C4-2B (cell line): ENCODE measurements around the gene NEK1.
"Not testable (repeated sequence)": the region's sequence is repeated elsewhere in the genome, so short reads cannot be mapped to it uniquely, and the experiment has no call there.

ENCODE experiments used
- H3K27ac ChIP-seq: fragments of 450-650 bp; 2 replicates; pipeline ENCODE4 v1.5.1; 2017
- ZFX ChIP-seq: fragments of 450-650 bp; IDR thresholded peaks from 2 replicates; pipeline ENCODE4 v1.6.1; 2017
- TF ChIP-seq, protein P1 (sequence below): fragments of 450-650 bp; conservative IDR thresholded peaks from 2 replicates; pipeline ENCODE4 v1.5.1; 2017; ENCODE audit warnings: mild to moderate bottlenecking

NEK1 gene

GRCh38 chr4:169485791-169486742 lies 126.3 kb downstream of the NEK1 start:
- H3K27ac ChIP-seq: no peak overlapping the region
- TF ChIP-seq ZFX: no peak
- TF ChIP-seq, protein P1, sequence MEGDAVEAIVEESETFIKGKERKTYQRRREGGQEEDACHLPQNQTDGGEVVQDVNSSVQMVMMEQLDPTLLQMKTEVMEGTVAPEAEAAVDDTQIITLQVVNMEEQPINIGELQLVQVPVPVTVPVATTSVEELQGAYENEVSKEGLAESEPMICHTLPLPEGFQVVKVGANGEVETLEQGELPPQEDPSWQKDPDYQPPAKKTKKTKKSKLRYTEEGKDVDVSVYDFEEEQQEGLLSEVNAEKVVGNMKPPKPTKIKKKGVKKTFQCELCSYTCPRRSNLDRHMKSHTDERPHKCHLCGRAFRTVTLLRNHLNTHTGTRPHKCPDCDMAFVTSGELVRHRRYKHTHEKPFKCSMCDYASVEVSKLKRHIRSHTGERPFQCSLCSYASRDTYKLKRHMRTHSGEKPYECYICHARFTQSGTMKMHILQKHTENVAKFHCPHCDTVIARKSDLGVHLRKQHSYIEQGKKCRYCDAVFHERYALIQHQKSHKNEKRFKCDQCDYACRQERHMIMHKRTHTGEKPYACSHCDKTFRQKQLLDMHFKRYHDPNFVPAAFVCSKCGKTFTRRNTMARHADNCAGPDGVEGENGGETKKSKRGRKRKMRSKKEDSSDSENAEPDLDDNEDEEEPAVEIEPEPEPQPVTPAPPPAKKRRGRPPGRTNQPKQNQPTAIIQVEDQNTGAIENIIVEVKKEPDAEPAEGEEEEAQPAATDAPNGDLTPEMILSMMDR: peak; percentile 69

DNA sequence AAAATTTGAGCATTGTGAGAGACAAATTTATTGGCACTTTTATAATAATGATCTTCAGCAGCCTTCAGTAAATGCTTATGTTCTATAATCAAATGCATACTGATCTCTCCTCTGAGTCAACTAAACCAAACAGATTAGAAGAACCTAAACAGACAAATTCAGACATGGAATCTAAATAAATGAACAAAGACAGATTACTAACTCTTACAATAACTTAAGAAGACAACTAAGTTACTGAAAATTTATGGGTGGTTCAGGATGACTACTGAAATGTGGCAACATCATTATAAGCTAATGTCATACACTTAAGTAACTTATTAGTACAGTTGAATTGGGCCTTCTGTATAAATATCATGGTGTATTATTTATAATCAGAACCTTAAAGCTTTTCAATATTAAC lies 127.3 kb downstream of the NEK1 start:
- TF ChIP-seq ZFX: no peak
- TF ChIP-seq, protein P1: no peak
- no peak overlapping the region for H3K27ac ChIP-seq

- H3K27ac ChIP-seq: no peak overlapping the region
- no peak for TF ChIP-seq ZFX
- TF ChIP-seq, protein P1: peak; percentile 24; the same call in 1 of the 2 replicates
These were observed 127.9 kb downstream of the NEK1 start for GRCh38 chr4:169484485-169484884.

GRCh38 chr4:169464080-169464479 lies 148.3 kb downstream of the NEK1 start:
- no peak overlapping the region for H3K27ac ChIP-seq
- TF ChIP-seq, protein P1: no peak
- TF ChIP-seq ZFX: no peak

DNA sequence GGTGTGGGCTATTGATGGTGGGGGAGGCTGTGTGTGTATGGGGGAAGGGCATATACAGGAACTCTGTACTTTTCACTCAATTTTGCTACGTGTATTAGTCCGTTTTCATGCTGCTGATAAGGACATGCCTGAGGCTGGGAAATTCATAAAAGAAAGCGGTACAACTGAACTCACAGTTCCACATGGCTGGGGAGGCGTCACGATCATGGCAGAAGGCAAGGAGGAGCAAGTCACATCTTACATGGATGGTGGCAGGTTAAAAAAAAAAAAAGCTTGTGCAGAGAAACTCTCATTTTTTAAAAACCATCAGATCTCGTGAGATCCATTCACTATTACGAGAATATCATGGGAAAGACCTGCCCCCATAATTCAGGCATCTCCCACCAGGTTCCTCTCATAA lies 152.3 kb downstream of the NEK1 start:
- H3K27ac ChIP-seq: no peak overlapping the region
- no peak for TF ChIP-seq ZFX
- TF ChIP-seq, protein P1: no peak

DNA sequence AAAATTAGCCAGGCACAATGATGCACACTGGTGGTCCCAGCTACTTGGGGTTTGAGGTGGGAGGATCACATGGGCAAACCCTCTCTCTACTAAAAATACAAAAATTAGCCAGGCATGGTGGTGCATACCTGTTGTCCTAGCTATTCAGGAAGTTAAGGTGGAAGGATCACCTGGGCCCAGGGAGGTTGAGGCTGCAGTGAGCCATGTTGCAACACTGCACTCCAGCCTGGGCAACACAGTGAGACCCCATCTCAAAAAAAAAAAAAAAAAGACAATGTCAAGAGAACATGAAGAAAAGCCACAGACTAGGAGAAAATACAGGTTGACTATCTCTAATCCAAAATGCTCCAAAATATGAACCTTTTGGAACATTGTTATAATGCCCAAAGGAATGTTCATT lies 153.8 kb downstream of the NEK1 start:
- no peak for TF ChIP-seq ZFX
- TF ChIP-seq, protein P1: no peak

DNA sequence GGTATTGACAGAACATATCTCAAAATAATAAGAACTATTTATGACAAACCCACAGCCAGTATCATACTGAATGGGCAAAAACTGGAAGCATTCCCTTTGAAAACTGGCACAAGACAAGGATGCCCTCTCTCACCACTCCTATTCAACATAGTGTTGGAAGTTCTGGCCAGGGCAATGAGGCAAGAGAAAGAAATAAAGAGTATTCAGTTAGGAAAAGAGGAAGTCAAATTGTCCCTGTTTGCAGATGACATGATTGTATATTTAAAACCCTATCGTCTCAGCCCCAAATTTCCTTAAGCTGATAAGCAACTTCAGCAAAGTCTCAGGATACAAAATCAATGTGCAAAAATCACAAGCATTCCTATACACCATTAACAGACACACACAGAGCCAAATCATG lies 159.7 kb downstream of the NEK1 start:
- not testable (repeated sequence) for H3K27ac ChIP-seq

More for the DNA sequence above, 153.8 kb downstream of the NEK1 start:
- H3K27ac ChIP-seq: no peak overlapping the region

- 0 out of 2 replicates have a peak overlapping the region, but pooled peaks have one; percentile 4 for H3K27ac ChIP-seq
These were observed 163.4 kb downstream of the NEK1 start for GRCh38 chr4:169448935-169449334.
